GM12874 (cell line): ENCODE measurements around the gene MRPS6.

ENCODE experiments used
- TF ChIP-seq, protein P1 (sequence below): IDR thresholded peaks from 2 replicates; pipeline ENCODE4 v1.5.1; 2011; ENCODE audit warnings: low read depth, mild to moderate bottlenecking, control low read depth, low read length, moderate library complexity; ENCODE audit not compliant: insufficient read depth

The MRPS6 gene

GRCh38 chr21:34128674-34129038 is 55.3 kb downstream of the MRPS6 start:
- TF ChIP-seq, protein P1, sequence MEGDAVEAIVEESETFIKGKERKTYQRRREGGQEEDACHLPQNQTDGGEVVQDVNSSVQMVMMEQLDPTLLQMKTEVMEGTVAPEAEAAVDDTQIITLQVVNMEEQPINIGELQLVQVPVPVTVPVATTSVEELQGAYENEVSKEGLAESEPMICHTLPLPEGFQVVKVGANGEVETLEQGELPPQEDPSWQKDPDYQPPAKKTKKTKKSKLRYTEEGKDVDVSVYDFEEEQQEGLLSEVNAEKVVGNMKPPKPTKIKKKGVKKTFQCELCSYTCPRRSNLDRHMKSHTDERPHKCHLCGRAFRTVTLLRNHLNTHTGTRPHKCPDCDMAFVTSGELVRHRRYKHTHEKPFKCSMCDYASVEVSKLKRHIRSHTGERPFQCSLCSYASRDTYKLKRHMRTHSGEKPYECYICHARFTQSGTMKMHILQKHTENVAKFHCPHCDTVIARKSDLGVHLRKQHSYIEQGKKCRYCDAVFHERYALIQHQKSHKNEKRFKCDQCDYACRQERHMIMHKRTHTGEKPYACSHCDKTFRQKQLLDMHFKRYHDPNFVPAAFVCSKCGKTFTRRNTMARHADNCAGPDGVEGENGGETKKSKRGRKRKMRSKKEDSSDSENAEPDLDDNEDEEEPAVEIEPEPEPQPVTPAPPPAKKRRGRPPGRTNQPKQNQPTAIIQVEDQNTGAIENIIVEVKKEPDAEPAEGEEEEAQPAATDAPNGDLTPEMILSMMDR = no peak

DNA sequence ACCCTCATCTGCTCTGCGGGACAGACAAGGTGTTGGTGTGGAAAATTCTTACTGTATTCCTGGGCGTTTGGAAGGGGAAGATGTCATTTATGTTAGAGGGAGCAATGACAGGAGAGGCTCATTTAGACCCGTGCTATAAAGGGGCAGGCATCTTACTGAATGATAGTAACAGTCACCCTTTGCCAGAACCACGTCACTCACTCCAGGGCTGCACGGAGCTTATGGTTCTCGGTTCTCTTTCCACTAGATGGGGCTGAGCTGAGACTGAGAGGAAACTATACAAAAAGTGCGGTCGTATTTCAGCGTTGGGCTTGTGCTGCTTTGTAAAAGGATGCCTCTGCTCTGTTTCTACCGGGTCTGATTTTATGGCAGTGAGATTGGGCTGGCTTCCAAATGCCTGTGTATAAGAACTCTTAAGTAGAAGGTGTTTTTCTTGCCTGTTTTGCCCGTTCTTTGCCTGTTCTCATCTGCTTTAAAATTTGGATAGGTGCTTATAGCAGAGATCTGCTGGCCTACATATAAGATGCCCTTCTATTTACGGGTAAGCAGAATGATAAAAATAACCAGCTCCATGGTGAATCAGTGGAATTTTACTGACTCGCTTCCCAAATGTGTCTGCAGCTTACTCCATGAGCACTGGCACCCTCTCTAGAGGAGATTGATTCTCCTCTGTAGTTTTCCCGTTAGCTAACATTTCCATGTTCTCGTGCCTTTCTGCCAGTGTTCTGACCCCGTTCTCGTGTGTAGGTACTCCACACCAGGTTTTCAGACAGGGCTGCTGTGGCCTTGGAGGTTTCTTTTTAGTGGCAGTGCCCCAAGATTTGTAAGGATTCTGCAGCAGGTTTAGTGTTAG is 55.9 kb downstream of the MRPS6 start:
- TF ChIP-seq, protein P1 = no peak

DNA sequence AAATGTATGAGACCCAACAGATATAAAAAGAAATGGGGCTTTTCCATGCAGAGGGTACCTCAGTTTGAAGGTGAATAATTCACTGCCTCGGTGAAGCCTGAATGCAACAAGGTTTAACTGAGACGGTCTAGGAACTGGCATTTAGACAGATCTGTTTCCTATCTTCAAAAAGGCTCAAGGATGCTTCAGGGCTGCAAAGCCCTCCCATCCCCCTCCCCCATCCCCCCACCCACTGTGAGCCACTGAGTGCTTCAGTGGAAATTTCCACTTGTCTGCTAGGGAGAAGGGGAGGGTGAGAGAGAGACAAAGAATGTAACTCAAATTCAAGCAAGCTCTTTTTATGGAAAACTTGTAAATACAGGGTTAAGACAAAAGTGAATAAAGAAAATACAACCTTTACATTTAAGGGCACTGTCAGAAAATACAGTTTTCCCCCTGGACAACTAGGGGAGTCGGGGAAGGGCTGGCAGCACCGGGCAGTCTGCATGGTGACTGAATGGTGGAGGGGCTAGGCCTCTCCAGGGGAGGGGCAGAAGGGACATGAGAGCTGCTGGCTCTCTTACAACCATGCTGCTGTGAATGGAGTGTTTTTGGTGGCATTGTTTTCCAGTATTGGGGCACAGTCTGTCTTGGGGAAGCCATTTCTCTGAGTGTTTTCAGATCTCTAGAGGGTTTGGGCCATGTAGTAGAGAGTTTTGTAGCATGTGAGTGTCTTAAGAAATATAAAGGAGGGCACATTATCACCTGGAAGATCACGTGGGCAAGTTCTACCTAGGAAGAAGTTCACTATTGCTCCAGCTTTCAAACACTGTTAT is 56.7 kb downstream of the MRPS6 start:
- TF ChIP-seq, protein P1 = no peak

DNA sequence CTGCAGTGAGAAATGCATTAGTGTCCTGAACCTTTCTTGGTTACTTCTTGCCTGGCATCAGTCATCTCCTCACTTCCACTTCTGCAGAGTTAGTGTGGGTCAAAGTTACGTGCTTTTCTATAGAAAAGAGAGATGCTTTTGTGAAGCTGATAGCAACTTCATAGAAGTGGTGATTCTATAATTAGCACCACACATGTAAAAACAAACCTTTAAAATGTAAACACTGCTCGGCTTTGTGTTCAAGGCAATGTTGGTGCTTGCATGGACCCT is 57.3 kb downstream of the MRPS6 start:
- TF ChIP-seq, protein P1 = no peak

DNA sequence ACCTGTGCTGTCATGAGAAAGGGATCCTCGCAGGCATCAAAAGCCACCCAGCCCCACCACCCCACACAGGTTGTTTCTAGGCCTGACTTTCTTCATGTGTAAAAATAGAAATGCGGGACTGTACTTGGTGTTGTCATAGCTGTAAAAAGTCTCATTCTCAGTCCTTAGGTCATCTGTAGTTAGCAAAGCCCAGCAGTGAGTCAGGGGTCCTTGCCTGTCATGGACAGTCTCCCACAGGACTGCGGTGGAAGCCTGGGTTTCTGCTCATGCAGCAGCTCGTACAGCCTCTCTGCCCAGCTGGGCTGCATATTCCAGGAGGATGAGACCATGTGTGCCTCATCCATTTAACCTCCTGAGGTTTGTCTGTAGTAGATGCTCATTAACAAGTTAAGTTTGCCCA is 58.2 kb downstream of the MRPS6 start:
- TF ChIP-seq, protein P1 = no peak

- TF ChIP-seq, protein P1 = no peak
These were observed 58.8 kb downstream of the MRPS6 start for GRCh38 chr21:34132202-34132601.

- TF ChIP-seq, protein P1 = no peak
These were observed 59.5 kb downstream of the MRPS6 start for GRCh38 chr21:34132926-34133325.
